HepG2 (cell line): Measurements from ENCODE around the gene SALL4.
"Not testable (repeated sequence)": the region's sequence is repeated elsewhere in the genome, so short reads cannot be mapped to it uniquely, and the experiment has no call there.

Experiments
- CEBPG ChIP-seq: IDR thresholded peaks from 2 replicates; pipeline ENCODE4 v1.6.1; 2016
- EP300 ChIP-seq, 3 experiments: sonication (generic) in 1 of 3; formaldehyde crosslinking in 1 of 3; IDR thresholded peaks; 2 replicates each; pipeline versions ENCODE4 v1.5.1 to v1.6.1; 2011 to 2020; ENCODE audit warnings: low read depth in 2 of 3, low read length in 2 of 3, borderline replicate concordance in 1 of 3, improper control_type of control experiment in 1 of 3, mild to moderate bottlenecking in 1 of 3, missing genetic modification reagents in 1 of 3, moderate library complexity in 1 of 3
- FOXA1 ChIP-seq, 2 experiments: fragments of 450-650 bp in 1 of 2; sonication (generic) in 1 of 2; formaldehyde crosslinking in 1 of 2; IDR thresholded peaks; 2 replicates each; pipeline versions ENCODE4 v1.4.0 to v1.6.1; 2016 to 2020; ENCODE audit warnings: missing genetic modification reagents in 1 of 2
- GLI4 ChIP-seq: sonication (generic); formaldehyde crosslinking; IDR thresholded peaks from 2 replicates; pipeline ENCODE4 v1.5.1; 2020; ENCODE audit warnings: missing genetic modification reagents, mild to moderate bottlenecking, moderate library complexity, borderline replicate concordance
- HNRNPLL ChIP-seq: fragments of 200-400 bp; formaldehyde crosslinking; IDR thresholded peaks from 2 replicates; pipeline ENCODE4 v1.6.1; 2017; ENCODE audit warnings: mild to moderate bottlenecking, low read depth, low read length; ENCODE audit not compliant: poor library complexity, severe bottlenecking
- ZNF274 ChIP-seq: sonication (generic); formaldehyde crosslinking; IDR thresholded peaks from 2 replicates; pipeline ENCODE4 v1.5.1; 2020; ENCODE audit warnings: mild to moderate bottlenecking, missing genetic modification reagents
- ZNF354B ChIP-seq: sonication (generic); formaldehyde crosslinking; IDR thresholded peaks from 2 replicates; pipeline ENCODE4 v1.8.0; 2022; ENCODE audit warnings: mild to moderate bottlenecking, missing genetic modification reagents
- TF ChIP-seq, protein P1 (sequence below): sonication (generic); formaldehyde crosslinking; IDR thresholded peaks from 2 replicates; pipeline ENCODE4 v1.4.0; 2020; ENCODE audit warnings: missing genetic modification reagents
- TF ChIP-seq, protein P2 (sequence below): sonication (generic); formaldehyde crosslinking; IDR thresholded peaks from 2 replicates; pipeline ENCODE4 v1.5.0; 2020; ENCODE audit warnings: mild to moderate bottlenecking, missing genetic modification reagents, moderate library complexity
- TF ChIP-seq, protein P3 (sequence below): sonication (generic); formaldehyde crosslinking; IDR thresholded peaks from 2 replicates; pipeline ENCODE4 v1.8.1; 2022; ENCODE audit warnings: low read depth, mild to moderate bottlenecking, missing genetic modification reagents
- TF ChIP-seq, protein P4 (sequence below): IDR thresholded peaks from 2 replicates; pipeline ENCODE4 v1.6.1; 2012; ENCODE audit warnings: inconsistent platforms

DNA sequence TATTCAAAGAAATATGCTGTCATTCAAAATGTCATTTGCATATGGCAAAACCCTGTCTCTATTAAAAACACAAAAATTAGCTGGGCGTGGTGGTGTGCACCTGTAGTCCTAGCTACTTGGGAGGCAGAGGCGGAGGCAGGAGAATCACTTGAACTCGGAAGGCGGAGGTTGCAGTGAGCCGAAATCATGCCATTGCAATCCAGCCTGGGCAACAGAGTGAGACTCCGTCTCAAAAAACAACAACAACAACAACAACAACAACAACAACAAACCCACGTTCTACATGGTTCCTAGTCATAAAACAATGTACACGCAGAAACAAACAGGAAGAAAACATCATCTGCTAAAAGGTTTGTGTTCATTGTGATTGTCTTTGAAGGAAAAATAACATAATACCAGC lies 49.1 kb downstream of the SALL4 start:
- TF ChIP-seq, protein P1, sequence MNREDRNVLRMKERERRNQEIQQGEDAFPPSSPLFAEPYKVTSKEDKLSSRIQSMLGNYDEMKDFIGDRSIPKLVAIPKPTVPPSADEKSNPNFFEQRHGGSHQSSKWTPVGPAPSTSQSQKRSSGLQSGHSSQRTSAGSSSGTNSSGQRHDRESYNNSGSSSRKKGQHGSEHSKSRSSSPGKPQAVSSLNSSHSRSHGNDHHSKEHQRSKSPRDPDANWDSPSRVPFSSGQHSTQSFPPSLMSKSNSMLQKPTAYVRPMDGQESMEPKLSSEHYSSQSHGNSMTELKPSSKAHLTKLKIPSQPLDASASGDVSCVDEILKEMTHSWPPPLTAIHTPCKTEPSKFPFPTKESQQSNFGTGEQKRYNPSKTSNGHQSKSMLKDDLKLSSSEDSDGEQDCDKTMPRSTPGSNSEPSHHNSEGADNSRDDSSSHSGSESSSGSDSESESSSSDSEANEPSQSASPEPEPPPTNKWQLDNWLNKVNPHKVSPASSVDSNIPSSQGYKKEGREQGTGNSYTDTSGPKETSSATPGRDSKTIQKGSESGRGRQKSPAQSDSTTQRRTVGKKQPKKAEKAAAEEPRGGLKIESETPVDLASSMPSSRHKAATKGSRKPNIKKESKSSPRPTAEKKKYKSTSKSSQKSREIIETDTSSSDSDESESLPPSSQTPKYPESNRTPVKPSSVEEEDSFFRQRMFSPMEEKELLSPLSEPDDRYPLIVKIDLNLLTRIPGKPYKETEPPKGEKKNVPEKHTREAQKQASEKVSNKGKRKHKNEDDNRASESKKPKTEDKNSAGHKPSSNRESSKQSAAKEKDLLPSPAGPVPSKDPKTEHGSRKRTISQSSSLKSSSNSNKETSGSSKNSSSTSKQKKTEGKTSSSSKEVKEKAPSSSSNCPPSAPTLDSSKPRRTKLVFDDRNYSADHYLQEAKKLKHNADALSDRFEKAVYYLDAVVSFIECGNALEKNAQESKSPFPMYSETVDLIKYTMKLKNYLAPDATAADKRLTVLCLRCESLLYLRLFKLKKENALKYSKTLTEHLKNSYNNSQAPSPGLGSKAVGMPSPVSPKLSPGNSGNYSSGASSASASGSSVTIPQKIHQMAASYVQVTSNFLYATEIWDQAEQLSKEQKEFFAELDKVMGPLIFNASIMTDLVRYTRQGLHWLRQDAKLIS (CRISPR knock-in tag), result not testable (repeated sequence)
- TF ChIP-seq HNRNPLL; ZNF354B (CRISPR knock-in tag); GLI4; CEBPG (CRISPR knock-in tag); FOXA1 (IDR thresholded peaks at IDR 0.05); FOXA1 (CRISPR knock-in tag; IDR thresholded peaks at IDR 0.05); ZNF274 (CRISPR knock-in tag); EP300 (IDR thresholded peaks at IDR 0.05; ENCODE audit: low read depth in 2 of 2, low read length in 2 of 2); EP300 (CRISPR knock-in tag; IDR thresholded peaks at IDR 0.05; ENCODE audit: borderline replicate concordance): not testable (repeated sequence)
- TF ChIP-seq, protein P2, sequence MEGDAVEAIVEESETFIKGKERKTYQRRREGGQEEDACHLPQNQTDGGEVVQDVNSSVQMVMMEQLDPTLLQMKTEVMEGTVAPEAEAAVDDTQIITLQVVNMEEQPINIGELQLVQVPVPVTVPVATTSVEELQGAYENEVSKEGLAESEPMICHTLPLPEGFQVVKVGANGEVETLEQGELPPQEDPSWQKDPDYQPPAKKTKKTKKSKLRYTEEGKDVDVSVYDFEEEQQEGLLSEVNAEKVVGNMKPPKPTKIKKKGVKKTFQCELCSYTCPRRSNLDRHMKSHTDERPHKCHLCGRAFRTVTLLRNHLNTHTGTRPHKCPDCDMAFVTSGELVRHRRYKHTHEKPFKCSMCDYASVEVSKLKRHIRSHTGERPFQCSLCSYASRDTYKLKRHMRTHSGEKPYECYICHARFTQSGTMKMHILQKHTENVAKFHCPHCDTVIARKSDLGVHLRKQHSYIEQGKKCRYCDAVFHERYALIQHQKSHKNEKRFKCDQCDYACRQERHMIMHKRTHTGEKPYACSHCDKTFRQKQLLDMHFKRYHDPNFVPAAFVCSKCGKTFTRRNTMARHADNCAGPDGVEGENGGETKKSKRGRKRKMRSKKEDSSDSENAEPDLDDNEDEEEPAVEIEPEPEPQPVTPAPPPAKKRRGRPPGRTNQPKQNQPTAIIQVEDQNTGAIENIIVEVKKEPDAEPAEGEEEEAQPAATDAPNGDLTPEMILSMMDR (CRISPR knock-in tag), result not testable (repeated sequence)
- TF ChIP-seq, protein P3, sequence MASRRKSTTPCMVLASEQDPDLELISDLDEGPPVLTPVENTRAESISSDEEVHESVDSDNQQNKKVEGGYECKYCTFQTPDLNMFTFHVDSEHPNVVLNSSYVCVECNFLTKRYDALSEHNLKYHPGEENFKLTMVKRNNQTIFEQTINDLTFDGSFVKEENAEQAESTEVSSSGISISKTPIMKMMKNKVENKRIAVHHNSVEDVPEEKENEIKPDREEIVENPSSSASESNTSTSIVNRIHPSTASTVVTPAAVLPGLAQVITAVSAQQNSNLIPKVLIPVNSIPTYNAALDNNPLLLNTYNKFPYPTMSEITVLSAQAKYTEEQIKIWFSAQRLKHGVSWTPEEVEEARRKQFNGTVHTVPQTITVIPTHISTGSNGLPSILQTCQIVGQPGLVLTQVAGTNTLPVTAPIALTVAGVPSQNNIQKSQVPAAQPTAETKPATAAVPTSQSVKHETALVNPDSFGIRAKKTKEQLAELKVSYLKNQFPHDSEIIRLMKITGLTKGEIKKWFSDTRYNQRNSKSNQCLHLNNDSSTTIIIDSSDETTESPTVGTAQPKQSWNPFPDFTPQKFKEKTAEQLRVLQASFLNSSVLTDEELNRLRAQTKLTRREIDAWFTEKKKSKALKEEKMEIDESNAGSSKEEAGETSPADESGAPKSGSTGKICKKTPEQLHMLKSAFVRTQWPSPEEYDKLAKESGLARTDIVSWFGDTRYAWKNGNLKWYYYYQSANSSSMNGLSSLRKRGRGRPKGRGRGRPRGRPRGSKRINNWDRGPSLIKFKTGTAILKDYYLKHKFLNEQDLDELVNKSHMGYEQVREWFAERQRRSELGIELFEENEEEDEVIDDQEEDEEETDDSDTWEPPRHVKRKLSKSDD (CRISPR knock-in tag), result not testable (repeated sequence)
- TF ChIP-seq, protein P4, sequence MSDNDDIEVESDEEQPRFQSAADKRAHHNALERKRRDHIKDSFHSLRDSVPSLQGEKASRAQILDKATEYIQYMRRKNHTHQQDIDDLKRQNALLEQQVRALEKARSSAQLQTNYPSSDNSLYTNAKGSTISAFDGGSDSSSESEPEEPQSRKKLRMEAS, result not testable (repeated sequence)
